HG03103 (cell line): ENCODE results near the gene FUT8.

Experiments used
- ATAC-seq: cut with Tn5 transposase; IDR thresholded peaks from one replicate; pipeline ENCODE4 v1.9.1; 2021; ENCODE audit warnings: low read depth; ENCODE audit not compliant: unreplicated experiment

FUT8 gene

DNA sequence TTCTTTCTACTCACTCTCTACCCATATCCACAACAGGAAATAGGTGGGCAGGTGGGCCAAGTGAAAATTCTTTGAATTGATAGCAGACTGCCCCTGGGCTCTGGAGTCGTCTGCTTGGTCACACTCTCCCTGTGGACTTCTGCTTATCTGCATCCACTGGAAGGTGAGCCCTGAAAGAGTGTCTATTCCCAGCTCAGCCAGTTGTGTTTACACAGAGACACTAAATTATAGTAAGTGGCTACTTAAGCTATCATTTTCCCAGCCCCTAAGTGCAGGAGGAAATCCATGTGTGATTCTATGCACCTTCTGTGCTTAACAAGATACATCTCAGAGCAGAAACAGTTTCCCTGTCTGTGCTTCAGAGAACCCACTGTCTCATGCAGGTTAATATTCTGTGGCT, 338.4 kb downstream of the FUT8 start:
- no peak for ATAC-seq

DNA sequence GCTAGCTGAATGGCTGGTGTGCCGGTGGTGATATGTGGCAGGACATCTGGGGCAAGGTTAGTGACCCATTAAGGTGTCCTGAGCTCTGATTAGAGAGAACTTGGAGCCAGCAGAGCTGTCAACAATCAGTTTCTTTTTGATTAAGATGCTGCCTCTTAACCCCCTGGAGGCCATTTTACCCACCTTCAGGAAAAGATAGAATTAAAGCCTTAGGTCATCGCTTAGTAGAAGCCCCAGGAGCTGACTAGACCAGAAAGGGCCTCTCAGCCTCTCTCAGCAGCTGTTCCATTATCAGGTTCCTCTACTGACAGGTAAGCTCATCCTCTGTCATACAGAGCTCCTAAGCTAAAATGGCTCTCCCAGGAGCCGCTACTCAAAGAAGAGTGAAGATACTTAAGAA, 339.0 kb downstream of the FUT8 start:
- no peak for ATAC-seq

DNA sequence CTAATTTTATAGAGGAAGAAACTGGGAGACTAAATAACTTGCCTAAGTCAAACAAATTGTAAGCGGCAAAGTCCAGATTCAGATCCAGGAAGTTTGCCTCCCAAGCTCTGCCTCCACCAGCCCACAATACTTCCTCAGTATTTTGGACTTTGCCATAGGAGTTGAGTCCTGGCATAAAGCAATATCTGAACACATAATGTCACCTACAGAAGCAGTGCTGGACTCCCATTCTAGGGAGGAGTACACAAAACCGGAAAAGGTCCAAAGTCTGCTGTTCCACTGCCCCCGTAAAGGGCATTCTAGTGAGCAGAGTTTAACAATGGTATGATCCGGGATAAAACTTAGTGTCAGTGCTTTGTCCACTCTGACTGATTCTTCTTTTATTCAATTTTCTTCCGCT, 340.5 kb downstream of the FUT8 start:
- no peak for ATAC-seq

DNA sequence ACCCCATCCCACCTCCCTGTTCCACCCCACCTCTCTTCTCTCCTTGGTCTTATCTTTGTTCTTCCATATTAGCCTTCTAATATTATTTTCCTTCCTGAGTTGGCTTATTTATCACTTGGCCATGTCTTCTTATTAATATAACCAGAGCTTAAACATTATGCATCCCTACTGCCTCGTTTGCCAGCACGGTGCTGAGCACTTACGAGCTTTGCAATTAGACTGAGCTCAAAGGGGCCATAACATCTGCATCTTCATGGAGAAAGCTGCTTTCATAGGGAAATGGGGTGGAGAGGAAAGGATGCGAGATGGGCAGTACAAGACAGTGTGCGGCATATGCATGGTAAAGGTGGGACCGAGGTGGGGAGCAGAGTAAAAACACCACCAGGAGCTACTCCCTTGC, 342.8 kb downstream of the FUT8 start:
- ATAC-seq: no peak

DNA sequence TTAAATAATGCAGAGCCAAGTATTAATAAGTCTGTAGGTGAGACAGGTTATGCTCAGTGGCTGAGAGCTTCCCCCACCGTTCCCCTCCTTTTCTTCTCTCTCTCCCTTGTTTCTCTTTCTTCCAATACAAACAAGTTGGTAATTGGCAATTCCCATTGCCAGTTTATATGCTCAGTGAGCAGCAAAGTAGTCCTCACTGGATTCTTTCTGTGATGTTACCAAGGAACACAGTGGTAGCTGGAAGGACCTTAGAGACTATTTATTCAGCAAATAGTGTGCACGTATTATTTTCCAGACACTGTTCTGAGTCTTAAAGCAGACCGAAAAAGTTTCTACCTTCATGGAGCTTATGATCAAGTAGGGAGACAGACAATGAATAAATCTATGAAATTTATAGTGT, 344.4 kb downstream of the FUT8 start:
- no peak for ATAC-seq

DNA sequence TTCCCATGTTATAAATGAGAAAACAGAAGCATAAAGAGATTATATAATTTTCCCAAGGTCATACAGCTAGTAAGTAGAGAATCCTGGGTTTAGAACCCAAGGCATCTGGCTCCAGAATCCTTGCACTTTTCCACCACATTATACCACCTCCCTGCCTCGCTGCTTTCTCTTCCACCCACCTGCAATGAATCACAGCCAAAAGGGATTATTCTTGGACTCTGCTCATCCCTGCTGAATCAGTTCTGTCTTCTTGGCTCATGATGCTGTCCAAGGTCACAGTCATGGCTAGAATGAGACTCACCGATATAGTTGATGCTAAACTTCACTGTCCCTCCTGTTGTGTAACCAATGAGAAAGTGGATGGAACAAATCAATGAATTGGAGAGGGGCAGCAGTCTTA, 356.6 kb downstream of the FUT8 start:
- ATAC-seq: no peak

DNA sequence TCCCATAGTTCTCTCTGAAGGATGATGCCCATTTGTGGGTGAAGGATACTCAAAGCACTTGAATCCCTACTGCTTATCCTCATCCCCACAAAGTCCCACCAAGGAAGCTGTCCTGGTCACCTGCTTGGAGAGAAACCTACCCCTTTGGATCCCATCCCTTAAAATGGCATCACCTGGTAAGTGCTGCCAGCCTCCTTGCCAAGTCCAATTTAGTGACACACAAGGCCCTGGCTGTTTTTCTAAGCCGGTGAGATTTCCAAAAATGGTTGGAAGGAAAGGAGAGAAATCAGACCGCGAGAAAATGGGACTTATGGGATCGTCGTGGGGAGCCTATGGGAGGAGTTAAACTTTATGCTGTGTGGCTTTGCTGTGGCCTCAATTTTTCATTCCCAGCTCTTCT, 358.2 kb downstream of the FUT8 start:
- ATAC-seq: no peak

DNA sequence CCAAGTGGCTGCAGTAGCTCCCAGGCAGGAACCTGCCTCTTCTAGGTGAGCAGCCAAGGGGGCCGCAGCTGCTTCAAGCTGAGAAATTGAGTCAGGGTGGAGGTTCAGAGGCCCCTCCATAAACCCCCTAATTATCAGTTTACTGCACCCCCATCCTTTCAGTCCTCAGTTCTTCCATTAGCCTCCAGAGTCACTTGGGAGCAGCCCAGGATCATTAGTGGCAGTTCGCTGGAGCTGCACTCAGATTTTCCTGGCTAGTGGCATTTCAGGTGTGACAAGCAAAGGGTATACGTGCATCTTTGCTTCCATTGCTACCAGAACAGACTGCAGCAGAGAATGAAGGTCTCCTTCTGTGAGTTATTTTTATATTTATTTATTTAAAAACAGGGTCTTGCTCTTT, 358.7 kb downstream of the FUT8 start:
- ATAC-seq: no peak

DNA sequence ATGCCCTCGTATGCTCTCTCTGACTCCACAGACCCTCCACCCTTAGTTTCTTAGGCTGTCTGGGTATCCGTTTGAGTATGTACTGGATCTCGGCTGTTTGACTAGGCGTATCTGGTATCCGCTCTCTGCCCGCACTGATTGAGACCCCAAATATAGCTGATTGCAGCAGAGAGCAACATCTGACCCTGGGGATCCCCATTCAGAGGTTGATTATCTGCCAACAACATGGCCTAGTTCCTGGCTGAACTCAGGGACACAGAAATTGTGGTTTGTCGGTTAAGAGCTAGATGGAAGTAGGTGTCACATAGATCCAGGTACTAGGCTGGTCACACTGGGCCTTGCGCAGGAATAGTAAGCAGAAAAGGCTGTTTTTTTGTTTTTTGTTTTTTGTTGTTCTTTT, 359.9 kb downstream of the FUT8 start:
- no peak for ATAC-seq

DNA sequence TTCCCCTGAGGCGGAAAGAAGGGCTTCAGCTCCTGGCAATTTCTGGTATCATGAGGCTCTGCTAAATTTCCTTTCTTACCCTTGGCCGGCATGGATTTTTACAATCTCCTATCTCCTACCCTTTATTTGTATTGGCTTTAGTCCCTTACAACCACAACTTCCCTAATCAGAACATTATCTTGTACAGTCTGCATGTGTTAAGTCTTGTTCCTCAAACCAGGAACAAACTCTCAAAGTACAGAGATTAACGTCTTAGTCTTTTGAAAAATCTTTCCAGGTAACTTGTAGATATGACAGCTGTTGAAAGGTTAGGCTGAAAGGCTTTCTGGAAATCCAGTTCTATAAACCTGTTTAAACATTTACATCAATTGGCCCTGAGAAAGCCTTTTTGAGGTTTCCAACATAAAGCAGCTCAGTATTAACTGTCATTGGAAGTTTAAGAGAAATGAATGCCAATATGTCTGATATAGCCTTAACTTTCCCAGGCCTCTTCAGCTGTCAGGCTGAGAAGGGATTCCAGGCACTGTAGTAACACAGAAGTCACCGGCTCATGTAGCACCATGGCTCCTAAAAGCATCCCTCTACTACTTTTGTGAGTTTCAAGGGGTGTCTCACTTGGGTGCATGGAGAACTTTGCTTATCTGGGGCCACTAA, 360.5 kb downstream of the FUT8 start:
- ATAC-seq: no peak

DNA sequence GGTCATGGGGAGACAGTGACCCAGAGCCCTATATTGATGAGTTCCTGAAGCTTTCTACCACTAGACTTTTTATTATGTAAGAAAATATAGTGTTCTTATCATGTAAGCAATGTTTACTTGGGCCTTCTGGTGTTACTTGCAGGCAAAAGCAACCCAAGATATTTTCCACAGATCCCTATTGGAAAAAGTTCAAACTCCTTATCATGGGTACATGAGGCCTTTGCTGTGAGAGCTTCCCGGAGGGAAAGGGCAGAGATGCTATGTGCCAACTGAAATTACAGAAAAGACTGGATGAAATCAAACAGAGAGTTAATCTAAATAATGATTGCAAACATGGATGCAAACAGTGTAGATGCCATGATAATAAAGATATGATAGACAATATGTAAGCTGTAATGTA, 361.5 kb downstream of the FUT8 start:
- no peak for ATAC-seq

DNA sequence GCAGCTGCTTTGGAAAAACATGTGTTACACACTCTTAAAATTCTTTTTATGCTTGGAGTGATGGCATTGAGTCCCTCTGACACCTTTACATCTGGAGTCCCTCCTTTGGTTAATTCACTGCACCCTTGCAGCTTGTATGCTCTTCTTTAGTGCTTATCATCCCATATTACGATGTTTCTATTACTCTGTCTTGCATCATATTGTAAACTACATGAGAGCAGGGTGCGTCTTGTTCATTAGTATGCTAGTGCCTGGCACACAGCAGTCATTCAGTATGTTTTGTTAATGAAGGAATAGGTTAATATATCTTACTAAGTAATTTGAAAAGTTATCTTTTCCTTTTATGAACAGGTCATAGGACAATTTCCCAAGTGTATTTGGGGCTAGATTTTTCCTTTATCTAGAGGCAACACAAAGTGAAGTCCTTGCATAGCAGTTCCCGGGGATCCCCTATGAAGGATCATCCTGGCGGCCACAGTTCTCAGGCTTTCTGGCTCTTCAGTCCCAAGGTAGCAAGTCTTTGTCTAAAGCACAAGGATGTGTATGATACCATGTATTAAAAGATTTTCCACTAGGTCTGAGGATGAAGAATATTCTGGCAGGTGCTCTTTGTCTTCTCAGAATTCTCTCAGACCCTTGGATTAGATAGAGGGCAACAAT, 363.8 kb downstream of the FUT8 start:
- ATAC-seq: no peak

DNA sequence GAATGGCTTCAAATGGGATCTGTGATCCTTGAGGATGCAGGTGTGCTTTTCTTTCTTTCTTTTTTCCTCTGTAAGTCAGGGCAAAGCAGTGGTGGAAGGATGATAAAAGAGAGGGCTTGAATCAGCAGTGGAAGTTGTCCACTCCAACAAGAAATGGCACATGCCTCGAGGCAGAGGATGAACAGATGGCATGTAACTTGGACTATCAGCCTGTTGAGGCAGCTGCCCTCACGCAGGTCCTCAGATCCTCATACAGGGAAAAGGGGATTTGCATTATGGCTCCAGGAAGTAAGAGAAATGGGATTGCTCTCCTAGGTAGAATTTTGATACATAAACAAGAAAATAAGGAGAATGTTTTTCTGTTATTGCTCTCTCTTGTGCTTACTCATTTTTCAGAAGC, 368.0 kb downstream of the FUT8 start:
- ATAC-seq: no peak

DNA sequence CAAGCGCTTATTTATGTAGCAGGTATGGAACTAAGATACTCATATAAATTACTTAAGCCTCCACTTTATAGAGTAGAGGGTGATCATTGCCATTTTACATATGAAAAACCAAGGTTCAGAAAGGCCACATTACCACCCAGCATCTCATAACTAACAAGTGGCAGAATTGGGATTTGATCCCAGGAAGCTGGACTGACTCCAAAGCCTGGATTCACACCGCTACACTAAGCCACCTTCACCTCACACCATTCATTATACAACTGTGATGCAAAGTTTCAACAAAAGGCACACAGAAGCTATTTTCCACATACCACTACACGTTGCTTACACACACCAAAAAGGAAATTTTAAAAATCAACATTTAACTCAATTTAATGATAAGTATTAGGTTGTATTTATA, 370.6 kb downstream of the FUT8 start:
- no peak for ATAC-seq

DNA sequence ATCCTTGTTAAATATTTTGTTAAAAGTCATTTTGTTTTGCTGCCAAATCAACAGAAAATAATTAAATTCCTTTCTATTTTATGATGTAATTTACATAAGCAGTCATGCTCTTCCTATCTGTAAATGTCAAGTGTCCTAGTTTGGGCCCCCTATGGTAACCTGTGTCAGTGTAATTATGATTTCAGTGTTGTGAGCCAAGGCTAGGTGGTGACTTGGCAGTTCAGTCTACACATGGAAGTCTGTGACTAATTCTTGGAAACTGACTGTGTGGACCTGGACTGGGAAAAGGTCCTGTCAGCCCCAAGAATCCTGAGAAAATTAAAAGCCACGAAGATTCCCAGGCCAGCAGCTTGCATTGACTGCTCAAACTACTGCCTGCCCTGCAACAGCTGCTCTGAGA, 371.0 kb downstream of the FUT8 start:
- no peak for ATAC-seq

DNA sequence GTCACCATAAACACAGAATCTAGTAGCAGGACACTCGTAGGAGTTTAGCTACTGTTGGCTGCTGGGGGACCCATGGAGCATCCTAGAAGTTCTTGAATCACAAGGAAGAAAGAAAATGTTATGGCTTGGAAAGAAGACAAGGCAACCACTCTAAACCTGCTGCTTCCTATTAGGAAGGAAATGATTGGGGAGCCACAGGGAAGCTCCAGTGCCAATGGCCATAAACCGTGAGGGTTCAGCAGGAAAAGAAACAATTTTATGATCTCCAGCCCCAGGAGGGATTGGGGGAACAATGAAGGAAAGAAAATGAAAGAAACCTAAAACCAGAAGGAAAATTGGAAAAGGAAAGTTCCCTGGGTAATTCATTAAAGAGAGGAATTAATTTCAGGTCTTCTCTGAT, 372.0 kb downstream of the FUT8 start:
- ATAC-seq: no peak

DNA sequence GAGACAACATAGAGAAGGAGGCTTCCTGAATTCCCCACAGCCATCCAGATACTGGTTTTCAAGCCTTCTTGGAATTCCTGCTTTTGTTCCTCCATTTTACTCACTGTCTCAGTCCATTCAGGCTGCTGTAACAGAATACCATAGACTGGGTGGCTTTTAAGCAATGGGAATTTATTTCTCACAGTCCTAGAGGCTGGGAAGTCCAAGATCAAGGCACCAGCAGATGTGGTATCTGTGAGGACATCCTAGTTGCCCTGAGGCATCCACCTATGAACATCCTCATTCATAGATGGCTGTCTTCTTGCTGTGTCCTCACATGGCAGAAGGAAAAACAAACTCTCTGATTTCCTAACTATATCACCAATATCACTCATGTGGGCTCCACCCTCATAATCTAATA, 374.9 kb downstream of the FUT8 start:
- ATAC-seq: no peak

DNA sequence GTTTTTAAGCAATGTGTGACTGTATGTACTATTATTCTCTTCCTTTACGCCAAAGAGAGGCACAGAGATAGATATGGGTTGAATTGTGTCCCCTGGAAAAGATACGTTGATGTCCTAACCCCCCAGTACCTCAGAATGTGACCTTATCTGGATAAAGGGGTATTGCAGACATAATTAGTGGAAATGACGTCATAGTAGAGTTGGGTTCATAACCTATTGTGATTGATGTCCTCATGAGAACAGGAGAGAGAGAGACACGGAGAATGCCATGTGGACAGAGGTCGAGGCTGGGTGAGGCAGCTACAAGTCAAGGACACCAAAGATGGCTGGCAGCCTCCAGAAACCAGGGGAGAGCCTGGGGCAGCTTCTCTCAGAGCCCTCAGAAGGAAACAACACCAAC, 376.3 kb downstream of the FUT8 start:
- ATAC-seq: no peak

DNA sequence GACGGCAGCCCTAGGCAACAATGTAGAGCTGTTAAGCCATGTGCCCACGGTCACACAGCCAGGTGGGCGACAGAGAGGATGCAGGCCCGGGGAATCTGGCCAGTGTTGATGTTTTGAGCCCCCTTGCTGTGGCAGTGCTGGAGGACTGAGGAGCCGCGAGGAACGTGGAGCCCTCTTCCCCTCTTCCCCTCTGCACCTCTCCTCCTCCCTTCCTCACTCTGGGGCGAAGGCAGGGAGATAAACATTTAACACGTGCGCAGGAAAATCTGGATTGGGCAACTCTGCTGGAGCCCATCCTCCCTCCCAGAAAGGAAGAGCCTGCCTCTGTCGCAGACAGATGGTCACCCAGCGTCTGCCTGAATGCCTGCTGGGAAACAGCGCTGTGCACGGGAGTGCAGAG, 376.8 kb downstream of the FUT8 start:
- ATAC-seq: no peak

DNA sequence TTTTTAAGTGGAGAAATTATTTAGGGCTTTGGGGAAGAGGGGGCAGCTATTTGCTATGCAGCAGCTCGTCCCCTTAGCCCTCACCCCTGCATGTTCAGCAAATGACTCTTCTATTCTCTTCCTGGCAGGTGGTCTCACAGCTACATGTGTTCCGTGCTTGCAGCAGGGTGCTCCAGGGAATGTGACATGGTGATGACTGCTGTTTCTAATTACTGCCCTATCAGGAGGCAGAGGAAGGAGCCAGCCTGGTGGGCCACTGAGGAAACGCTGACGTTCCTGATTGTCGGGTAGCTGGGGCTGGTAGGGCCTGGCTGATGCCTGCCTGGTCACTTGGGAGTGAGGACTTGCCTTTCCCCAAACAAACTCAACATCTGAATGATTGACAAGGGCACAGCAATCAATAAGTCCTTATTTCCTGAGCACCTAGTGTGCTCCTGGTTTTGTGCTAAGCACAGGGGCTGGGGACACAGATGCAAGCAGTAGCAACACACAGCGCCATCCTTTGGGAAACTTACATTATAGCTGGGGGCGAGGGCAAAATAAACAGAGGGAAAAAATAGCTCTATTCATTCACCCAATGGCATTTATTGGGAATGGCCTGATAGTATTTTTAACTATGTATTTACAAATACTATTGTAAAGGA, 377.8 kb downstream of the FUT8 start:
- ATAC-seq: no peak

DNA sequence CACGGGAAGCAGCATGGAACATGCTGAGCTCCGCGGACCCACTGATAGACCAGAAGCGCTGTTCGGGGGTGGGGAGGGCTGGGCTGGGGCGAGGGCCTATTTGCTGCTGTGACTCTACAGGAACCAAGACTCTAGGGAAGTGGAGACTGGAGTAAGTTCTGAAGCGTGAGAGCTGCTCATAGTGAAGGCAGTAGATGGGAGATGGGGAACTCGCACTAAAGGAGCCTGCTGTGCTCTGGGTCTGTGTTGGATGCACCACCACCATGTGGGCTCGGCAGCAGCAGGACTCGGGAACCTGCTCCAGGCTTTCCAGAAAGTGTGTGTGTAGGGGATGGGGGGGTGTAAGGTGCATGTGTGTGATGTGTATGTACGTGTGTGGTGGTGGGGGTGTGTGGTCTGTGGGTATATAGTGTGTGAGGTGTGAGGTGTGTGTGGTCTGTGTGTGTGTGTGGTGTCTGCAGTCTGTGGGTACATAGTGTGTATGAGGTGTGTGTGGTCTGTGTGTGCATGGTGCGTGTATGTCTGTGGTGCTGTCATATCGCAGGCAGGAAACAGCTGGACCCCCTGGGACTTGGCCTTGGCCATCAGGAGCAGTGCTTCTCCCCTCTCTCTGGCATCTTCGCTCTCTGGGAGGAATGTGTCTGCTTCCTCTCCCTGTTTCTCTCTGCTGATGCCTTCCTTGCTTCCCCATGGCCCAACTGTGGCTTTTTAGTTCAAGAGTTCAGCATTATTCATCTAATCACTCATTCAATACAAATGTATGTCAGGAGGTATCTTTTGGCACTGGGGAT, 378.9 kb downstream of the FUT8 start:
- no peak for ATAC-seq
